ENCODE measurements around the gene SLC6A12.

Gene SLC6A12

DNA sequence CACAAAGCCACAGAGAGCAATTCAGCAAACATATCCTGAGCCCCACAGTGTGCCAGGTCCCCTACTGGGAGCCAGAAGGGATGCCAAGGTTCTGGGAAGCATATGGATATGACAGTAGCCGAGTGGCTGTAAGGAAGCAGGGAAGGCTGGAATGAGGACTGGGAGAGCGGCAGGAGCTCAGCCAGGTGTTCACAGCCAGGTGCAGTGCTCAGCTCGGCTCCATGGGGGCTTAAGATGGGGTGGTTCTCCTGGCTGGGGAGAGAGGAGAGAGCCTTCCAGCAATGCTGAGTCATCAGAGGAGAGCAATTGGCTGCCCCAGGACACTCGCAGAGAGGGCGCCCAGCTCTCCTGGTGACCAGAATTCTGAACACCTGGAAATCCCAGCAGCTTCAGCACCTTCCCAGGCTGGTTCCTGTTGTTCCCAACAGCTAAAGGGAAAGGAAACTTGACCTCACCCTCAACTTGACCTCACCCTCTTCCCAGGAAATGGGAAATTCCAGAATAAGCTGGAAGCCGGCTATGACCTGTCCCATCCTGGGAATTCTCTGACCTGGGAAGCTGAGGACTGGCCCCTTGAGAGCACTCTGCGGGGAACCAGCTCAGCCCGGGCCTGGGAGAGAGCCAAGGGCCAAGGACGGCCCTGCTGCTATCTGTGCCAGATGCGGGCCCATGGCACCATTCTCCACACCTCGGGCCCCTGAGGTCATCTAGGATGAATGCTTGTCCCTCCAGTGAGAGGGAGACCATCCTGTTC is 34.6 kb downstream of the SLC6A12 start:
- no peak overlapping the region for H3K4me3 ChIP-seq
- no peak for DNase-seq
- peaks cover 0 to 24% (median 16%) of the 10 kb centered on the region in 4 donors for H3K4me1 ChIP-seq
- H3K27ac ChIP-seq, result no peak overlapping the region
- peaks cover 0 to 8% of the 10 kb centered on the region in 2 donors for H3K27me3 ChIP-seq
- intact Hi-C loops (cut with DNase I; ENCODE audit: low total_unique reads), result no loop called here
- TF ChIP-seq, protein P1, sequence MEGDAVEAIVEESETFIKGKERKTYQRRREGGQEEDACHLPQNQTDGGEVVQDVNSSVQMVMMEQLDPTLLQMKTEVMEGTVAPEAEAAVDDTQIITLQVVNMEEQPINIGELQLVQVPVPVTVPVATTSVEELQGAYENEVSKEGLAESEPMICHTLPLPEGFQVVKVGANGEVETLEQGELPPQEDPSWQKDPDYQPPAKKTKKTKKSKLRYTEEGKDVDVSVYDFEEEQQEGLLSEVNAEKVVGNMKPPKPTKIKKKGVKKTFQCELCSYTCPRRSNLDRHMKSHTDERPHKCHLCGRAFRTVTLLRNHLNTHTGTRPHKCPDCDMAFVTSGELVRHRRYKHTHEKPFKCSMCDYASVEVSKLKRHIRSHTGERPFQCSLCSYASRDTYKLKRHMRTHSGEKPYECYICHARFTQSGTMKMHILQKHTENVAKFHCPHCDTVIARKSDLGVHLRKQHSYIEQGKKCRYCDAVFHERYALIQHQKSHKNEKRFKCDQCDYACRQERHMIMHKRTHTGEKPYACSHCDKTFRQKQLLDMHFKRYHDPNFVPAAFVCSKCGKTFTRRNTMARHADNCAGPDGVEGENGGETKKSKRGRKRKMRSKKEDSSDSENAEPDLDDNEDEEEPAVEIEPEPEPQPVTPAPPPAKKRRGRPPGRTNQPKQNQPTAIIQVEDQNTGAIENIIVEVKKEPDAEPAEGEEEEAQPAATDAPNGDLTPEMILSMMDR (IDR thresholded peaks at IDR 0.05), result no peak
- H3K36me3 ChIP-seq, result no peaks in the 10 kb centered on the region
- H3K9me3 ChIP-seq, result no peaks in the 10 kb centered on the region

DNA sequence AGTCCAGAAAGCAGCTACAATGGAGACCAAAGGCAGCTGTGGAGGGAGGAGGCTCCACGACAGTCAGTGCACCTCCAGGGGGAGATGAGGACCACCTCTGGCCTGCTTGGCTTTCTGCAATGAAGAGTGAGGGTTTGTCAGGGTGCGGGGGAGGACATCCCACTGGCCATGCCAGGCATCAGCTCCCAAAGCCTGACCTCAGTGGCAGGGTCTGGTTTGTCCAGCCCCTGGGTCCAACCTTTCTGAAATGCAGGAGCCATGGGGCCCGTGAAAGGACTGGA is 35.2 kb downstream of the SLC6A12 start:
- H3K4me1 ChIP-seq, result peaks cover 0 to 24% (median 16%) of the 10 kb centered on the region in 4 donors
- TF ChIP-seq, protein P1 (IDR thresholded peaks at IDR 0.05), result no peak
- no peak for DNase-seq
- H3K4me3 ChIP-seq, result no peak overlapping the region
- H3K36me3 ChIP-seq, result no peaks in the 10 kb centered on the region
- no peaks in the 10 kb centered on the region for H3K9me3 ChIP-seq
- no peak overlapping the region for H3K27ac ChIP-seq
- peaks cover 0 to 9% of the 10 kb centered on the region in 2 donors for H3K27me3 ChIP-seq
- intact Hi-C loops (cut with DNase I; ENCODE audit: low total_unique reads), result no loop called here

DNA sequence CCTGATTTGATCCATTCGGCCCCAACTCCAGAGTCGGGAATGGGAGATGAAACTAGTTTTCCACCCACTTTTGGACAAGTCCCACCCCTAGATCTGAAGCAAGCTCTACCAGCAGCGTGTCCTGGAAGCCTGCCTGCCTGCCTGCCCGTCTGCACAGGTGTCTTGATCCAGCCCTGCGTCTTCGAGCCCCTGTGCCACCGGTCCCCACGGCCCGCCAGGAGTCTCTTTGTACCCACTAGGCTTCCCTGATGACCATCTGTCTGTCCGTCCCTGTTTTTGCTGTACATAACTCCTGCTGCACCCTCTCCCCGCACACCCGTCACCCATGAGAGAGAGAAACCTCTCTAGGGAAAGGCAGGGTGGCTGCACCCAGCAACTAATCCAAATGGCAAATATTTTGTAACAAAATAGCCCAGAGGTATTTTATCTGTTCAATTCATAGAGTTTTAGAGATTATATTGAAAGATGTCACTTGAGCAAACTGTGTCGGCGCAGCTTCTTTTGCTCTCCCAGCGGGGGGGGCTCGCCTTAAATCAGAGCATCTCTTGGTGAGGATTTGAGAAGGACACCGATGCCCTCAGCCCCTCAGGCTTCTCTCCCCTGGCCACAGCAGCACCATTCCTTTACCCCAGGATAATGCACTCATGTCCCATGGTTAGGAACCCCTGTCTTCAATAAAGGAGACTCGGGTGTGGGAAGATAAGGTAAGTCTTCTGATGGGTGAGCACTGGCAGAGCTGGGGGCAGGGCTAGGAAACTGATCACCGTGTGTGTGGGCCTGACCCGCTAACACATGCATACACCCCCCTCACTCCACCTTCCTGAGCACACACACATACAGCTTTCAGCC is 35.8 kb downstream of the SLC6A12 start:
- Histone ChIP-seq H3K36me3 (no peaks in the 10 kb centered on the region), H3K4me3 (no peak overlapping the region), H3K9me3 (no peaks in the 10 kb centered on the region), H3K27me3 (peaks cover 0 to 15% of the 10 kb centered on the region in 2 donors), H3K4me1 (peaks cover 0 to 24% (median 16%) of the 10 kb centered on the region in 4 donors), H3K27ac (no peak overlapping the region)
- TF ChIP-seq, protein P1 (IDR thresholded peaks at IDR 0.05), result no peak
- no peak for DNase-seq
- intact Hi-C loops (cut with DNase I; ENCODE audit: low total_unique reads), result no loop called here

DNA sequence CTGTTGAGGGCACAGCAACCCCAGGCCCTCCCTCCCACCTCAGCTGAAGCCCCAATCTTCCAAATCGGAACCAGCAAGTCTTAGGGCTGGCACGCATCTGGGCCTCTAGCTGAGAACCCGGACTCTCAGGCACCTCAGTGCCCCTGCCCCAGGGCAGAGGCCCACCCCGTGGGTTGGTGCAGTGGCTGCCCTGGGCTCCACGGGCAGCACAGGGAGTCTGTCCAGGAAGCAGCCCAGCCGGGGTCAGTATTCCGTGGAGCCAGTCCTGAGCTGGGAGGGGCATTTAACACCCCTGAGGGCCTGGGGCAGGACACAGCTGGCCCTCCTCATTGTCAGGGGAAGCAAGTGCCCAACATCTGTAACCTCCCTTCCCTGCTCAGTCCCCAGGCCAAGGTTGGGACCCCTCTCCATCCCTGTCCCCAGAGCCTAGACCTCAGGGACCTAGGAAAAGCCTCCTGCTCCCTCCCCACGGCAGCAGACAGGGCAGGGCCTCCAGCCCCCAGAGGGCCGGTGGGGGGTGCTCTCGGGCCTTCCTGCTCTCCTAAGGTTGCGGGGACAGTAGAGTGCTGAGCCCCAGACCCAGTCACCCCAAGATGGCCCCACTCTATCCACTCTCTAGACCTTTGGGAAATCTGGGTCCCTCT is 36.5 kb downstream of the SLC6A12 start:
- no peaks in the 10 kb centered on the region for H3K9me3 ChIP-seq
- H3K4me1 ChIP-seq, result peaks cover 0 to 24% (median 16%) of the 10 kb centered on the region in 4 donors
- peaks cover 0 to 21% of the 10 kb centered on the region in 2 donors for H3K27me3 ChIP-seq
- intact Hi-C loops (cut with DNase I; ENCODE audit: low total_unique reads), result no loop called here
- H3K36me3 ChIP-seq, result no peaks in the 10 kb centered on the region
- no peak overlapping the region for H3K4me3 ChIP-seq
- TF ChIP-seq, protein P1 (IDR thresholded peaks at IDR 0.05), result no peak
- DNase-seq, result no peak
- no peak overlapping the region for H3K27ac ChIP-seq

DNA sequence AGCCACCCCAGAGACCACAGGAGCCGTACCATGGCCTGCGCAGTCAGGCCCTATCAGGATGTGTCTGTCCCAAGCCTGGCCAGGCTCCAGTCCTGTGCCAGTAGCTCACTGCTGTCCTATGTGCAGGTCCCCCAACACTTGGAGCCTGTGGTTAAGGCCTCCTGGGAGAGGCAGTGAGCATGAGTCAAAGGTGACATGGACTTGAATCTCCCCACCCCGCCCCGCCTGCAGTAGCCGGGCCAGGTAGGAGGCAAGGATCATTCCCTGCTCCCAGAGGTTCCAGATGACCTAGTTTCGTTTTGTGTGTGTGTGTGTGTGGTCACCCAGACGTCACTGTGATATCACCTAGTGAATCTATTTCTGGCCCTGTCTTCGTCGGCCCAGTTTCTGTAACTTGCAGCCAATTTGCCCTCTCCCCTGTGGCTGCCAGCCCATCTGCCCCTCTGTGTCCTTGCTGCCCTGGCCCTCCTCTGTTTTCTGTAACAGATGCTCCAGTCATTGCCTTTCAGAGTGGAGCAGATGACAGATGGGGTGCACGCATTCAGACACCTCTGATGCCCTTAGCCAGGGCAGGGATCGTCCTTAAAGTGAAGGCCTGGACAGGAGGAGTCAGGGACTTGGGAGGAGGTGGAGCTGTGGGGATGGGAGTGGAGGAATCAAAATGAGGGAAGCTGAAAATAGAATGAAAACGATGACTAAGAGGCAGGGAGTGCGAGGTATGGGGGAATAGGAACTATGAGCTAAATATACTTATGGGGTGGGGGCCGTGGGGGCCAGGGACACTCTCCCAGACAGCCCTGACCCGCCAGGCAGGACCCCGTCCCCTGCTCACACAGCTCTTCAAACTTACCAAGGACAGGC is 37.4 kb downstream of the SLC6A12 start:
- no peaks in the 10 kb centered on the region for H3K9me3 ChIP-seq
- no peak overlapping the region for H3K4me3 ChIP-seq
- TF ChIP-seq, protein P1 (IDR thresholded peaks at IDR 0.05), result no peak
- H3K27ac ChIP-seq, result no peak overlapping the region
- DNase-seq, result no peak
- H3K36me3 ChIP-seq, result no peaks in the 10 kb centered on the region
- intact Hi-C loops (cut with DNase I; ENCODE audit: low total_unique reads), result no loop called here
- H3K27me3 ChIP-seq, result peaks cover 0 to 30% of the 10 kb centered on the region in 2 donors
- peaks cover 0 to 24% (median 16%) of the 10 kb centered on the region in 4 donors for H3K4me1 ChIP-seq
